CD4-positive, alpha-beta T cell (primary cell): ENCODE results near the gene RNF135. TPM values are rescaled to one million over a fixed set of nuclear protein-coding genes. Genes with fewer than 3 reads are reported as not detected.
"Not testable (repeated sequence)": the region's sequence is repeated elsewhere in the genome, so short reads cannot be mapped to it uniquely, and the experiment has no call there.

Experiments
- ATAC-seq: fragments of 200-7000 bp; cut with Tn5 transposase; one replicate; pipeline ENCODE4 v1.10.0; 2022; ENCODE audit warnings: mild to moderate bottlenecking; ENCODE audit not compliant: poor library complexity
- CTCF ChIA-PET: fragments of 350-600 bp; sonication (Branson Sonifier 250); formaldehyde crosslinking; loops from one replicate; lab custom pipeline; 2021; ENCODE audit warnings: antibody characterized with exemption, inconsistent platforms; lab: Charles Lee
- POLR2A ChIA-PET: fragments of 350-600 bp; sonication (Branson Sonifier 250); formaldehyde crosslinking; loops from one replicate; lab custom pipeline; 2021; ENCODE audit warnings: antibody characterized with exemption, inconsistent platforms; lab: Charles Lee
- DNase-seq, 14 experiments: peaks; one replicate each; pipeline ENCODE4 v3.0.0-alpha.2; 2013 to 2020; ENCODE audit warnings: mixed read lengths in 2 of 14
- H3K27ac ChIP-seq, 2 donors: one replicate each; pipeline versions ENCODE4 v1.5.1 to v1.7.0; 2013; ENCODE audit warnings: low read length in 2 of 2, low read depth in 1 of 2, mild to moderate bottlenecking in 1 of 2
- H3K27me3 ChIP-seq, 2 experiments: 1 replicate in 1 of 2; 2 replicates in 1 of 2; pipeline versions ENCODE4 v1.6.1 to v1.7.0; 2013; ENCODE audit warnings: low read length in 2 of 2, control low read depth in 1 of 2, mild to moderate bottlenecking in 1 of 2, moderate library complexity in 1 of 2; ENCODE audit not compliant: insufficient read depth in 2 of 2, control insufficient read depth in 1 of 2
- H3K36me3 ChIP-seq: one replicate; pipeline ENCODE4 v1.6.1; 2013; ENCODE audit warnings: low read length, control low read depth; ENCODE audit not compliant: insufficient read depth
- H3K4me1 ChIP-seq: one replicate; pipeline ENCODE4 v1.6.1; 2013; ENCODE audit warnings: low read length, control low read depth; ENCODE audit not compliant: insufficient read depth
- H3K4me3 ChIP-seq: one replicate; pipeline ENCODE4 v1.5.1; 2013; ENCODE audit warnings: mild to moderate bottlenecking, low read length, moderate library complexity
- H3K9me3 ChIP-seq, 2 experiments: 1 replicate in 1 of 2; 2 replicates in 1 of 2; pipeline versions ENCODE4 v1.6.1 to v1.7.0; 2013; ENCODE audit warnings: low read length in 2 of 2, mild to moderate bottlenecking in 2 of 2, control low read depth in 1 of 2, moderate library complexity in 1 of 2; ENCODE audit not compliant: control insufficient read depth in 1 of 2, insufficient read depth in 1 of 2
- H3K27ac Mint-ChIP-seq: one replicate; pipeline ENCODE4 v1.8.0; 2020; ENCODE audit warnings: mixed read lengths
- H3K27me3 Mint-ChIP-seq: one replicate; pipeline ENCODE4 v1.8.0; 2021; ENCODE audit warnings: mixed read lengths
- H3K36me3 Mint-ChIP-seq: one replicate; pipeline ENCODE4 v1.8.0; 2021; ENCODE audit warnings: low read depth, mixed read lengths
- H3K4me1 Mint-ChIP-seq: one replicate; pipeline ENCODE4 v1.8.0; 2021; ENCODE audit warnings: low read depth, mixed read lengths
- H3K4me3 Mint-ChIP-seq: one replicate; pipeline ENCODE4 v1.8.0; 2020; ENCODE audit warnings: mild to moderate bottlenecking, mixed read lengths
- H3K9me3 Mint-ChIP-seq: one replicate; pipeline ENCODE4 v1.8.0; 2020; ENCODE audit warnings: mixed read lengths
- intact Hi-C, 2 experiments: fragments of 100-400 bp; cut with DNase I in 1 of 2; cut with micrococcal nuclease in 1 of 2; formaldehyde crosslinking; loops; one replicate each; pipeline versions ENCODE4 v1.15.1 to v1.9.0; 2023 to 2025; cut with DNase I, micrococcal nuclease
- total RNA-seq, 174 experiments: library from RNA in 2 of 174; stranded (reverse) in 2 of 174; gene quantifications; one replicate each; pipeline ENCODE4 v1.2.3 and lab custom pipeline; 2021 to 2026
- TF ChIP-seq, protein P1 (sequence below): fragments of 200-600 bp; IDR thresholded peaks from one replicate; pipeline ENCODE4 v1.8.0; 2022; ENCODE audit warnings: antibody characterized with exemption, mild to moderate bottlenecking

RNF135 gene
- total RNA-seq, 2 experiments from 2014 or later = 1.5 to 1.8 TPM

DNA sequence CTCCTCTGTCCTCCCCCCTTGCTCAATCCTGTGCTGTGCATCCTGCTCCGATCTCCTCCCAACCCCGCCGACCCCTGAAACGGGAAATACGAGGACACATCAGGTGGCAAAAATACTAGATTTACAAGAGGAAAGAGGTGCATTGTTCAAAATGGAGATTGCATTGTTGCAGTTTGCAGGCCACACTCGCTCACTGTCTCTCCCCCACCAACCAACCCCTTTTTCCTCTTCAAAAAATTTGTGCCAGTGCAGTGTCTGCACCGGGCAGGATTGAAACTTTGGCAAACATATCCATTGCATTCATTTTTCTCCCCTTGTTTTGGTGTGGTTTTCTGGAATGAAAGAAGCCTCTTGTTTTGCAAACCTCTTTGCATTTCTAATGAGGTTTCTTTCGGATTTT lies 61.0 kb downstream of the RNF135 start:
- no peaks in the 10 kb centered on the region for H3K4me1 ChIP-seq
- no peaks in the 10 kb centered on the region for H3K27me3 ChIP-seq
- H3K27ac ChIP-seq = no peak overlapping the region
- DNase-seq = no peak
- no peak overlapping the region for H3K4me3 ChIP-seq
- no peak for ATAC-seq
- Mint-ChIP-seq H3K4me1 (no peaks in the 10 kb centered on the region), H3K9me3 (no peaks in the 10 kb centered on the region), H3K27ac (no peak overlapping the region), H3K4me3 (no peak overlapping the region), H3K36me3 (peaks cover 3% of the 10 kb centered on the region), H3K27me3 (no peaks in the 10 kb centered on the region)
- H3K9me3 ChIP-seq = no peaks in the 10 kb centered on the region
- intact Hi-C loops = no loop called here
- POLR2A ChIA-PET = no interaction called here
- CTCF ChIA-PET = no interaction called here
- TF ChIP-seq, protein P1, sequence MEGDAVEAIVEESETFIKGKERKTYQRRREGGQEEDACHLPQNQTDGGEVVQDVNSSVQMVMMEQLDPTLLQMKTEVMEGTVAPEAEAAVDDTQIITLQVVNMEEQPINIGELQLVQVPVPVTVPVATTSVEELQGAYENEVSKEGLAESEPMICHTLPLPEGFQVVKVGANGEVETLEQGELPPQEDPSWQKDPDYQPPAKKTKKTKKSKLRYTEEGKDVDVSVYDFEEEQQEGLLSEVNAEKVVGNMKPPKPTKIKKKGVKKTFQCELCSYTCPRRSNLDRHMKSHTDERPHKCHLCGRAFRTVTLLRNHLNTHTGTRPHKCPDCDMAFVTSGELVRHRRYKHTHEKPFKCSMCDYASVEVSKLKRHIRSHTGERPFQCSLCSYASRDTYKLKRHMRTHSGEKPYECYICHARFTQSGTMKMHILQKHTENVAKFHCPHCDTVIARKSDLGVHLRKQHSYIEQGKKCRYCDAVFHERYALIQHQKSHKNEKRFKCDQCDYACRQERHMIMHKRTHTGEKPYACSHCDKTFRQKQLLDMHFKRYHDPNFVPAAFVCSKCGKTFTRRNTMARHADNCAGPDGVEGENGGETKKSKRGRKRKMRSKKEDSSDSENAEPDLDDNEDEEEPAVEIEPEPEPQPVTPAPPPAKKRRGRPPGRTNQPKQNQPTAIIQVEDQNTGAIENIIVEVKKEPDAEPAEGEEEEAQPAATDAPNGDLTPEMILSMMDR = no peak
- no peaks in the 10 kb centered on the region for H3K36me3 ChIP-seq

DNA sequence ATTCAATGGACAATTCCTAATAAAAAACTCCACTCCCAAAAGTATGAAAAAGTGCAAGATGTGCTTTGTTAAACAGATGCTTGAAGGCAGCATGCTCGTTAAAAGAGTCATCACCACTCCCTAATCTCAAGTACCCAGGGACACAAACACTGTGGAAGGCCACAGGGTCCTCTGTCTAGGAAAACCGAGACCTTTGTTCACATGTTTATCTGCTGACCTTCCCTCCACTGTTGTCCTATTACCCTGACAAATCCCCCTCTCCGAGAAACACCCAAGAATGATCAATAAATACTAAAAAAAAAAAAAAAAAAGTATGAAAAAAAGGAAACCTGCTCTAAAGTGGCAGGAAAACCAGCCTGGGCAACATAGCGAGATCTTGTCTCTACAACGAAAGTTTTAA lies 64.8 kb downstream of the RNF135 start:
- H3K4me3 Mint-ChIP-seq, H3K4me3 ChIP-seq, H3K27ac ChIP-seq, CTCF ChIA-PET, DNase-seq, H3K27me3 Mint-ChIP-seq, ATAC-seq, H3K9me3 Mint-ChIP-seq, H3K27ac Mint-ChIP-seq, H3K4me1 ChIP-seq, intact Hi-C loops, H3K36me3 ChIP-seq, H3K4me1 Mint-ChIP-seq, H3K9me3 ChIP-seq, H3K36me3 Mint-ChIP-seq, H3K27me3 ChIP-seq, POLR2A ChIA-PET: not testable (repeated sequence)

DNA sequence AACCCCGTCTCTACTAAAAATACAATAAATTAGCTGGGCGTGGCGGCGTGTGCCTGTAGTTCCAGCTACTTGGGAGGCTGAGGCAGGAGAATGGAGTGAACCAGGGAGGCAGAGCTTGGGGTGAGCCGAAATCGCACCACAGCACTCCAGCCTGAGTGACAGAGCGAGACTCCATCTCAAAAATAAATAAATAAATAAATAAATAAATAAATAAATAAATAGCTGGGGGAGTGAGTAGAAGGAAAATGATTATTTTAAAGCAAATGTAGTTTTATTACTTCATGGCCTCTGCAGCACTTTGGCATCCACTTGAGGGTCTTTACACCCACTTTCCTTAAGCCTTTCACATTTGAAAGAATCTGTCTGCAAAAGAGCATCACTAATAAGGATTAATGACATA lies 70.0 kb downstream of the RNF135 start:
- H3K9me3 Mint-ChIP-seq, H3K4me1 ChIP-seq, H3K27me3 Mint-ChIP-seq, H3K36me3 ChIP-seq, H3K4me3 Mint-ChIP-seq, DNase-seq, POLR2A ChIA-PET, H3K4me1 Mint-ChIP-seq, H3K4me3 ChIP-seq, H3K27me3 ChIP-seq, H3K27ac Mint-ChIP-seq, CTCF ChIA-PET, H3K9me3 ChIP-seq, H3K27ac ChIP-seq, H3K36me3 Mint-ChIP-seq, intact Hi-C loops, ATAC-seq: not testable (repeated sequence)

DNA sequence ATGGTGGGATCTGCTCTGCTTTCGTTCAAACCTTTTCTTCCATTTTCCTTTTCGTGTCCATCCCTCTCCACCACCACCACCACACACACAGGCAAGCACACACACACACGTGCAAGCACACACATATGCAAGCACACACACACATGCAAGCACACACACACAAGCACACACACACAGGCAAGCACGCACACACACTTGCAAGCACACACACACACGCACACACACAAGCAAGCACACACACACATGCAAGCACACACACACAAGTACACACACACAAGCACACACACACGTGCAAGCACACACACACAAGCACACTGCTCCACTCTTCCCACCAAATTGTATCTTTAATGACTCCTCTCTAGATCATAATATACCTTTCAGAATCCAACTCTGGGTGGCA lies 71.5 kb downstream of the RNF135 start:
- H3K9me3 ChIP-seq, H3K36me3 Mint-ChIP-seq, CTCF ChIA-PET, H3K27me3 Mint-ChIP-seq, ATAC-seq, H3K4me1 ChIP-seq, H3K4me3 Mint-ChIP-seq, DNase-seq, H3K9me3 Mint-ChIP-seq, H3K4me1 Mint-ChIP-seq, H3K36me3 ChIP-seq, H3K4me3 ChIP-seq, H3K27ac ChIP-seq, H3K27me3 ChIP-seq, H3K27ac Mint-ChIP-seq, intact Hi-C loops, POLR2A ChIA-PET: not testable (repeated sequence)

DNA sequence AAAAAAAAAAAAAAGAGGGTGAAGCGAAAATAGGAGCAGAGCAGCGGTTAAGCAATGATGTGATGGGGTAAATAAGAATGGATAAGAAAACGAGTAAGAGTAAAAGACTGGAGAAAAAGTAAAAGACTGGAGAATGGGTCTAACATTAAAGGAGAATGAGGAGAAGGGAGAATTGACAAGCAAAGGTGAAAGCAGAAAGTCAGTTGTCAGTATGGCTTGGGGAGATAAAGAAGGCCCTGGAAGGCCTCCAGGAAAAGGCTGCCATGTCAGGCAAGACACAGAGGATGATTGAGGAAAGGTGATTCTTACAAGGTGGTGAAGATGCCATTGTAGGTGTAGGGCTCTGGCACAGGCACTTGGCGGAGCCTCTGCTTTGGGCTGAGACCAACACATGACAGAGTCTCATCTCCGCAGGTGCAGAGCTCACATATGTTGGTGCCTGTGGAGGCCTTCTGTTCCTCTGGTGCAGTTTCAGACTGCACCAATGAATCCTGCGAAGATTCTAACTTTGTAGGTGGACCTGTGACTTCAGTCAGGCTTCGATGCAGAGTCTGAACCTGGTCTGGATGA lies 76.1 kb downstream of the RNF135 start:
- H3K27me3 Mint-ChIP-seq, H3K4me3 ChIP-seq, CTCF ChIA-PET, H3K36me3 Mint-ChIP-seq, H3K27me3 ChIP-seq, intact Hi-C loops, ATAC-seq, H3K27ac Mint-ChIP-seq, POLR2A ChIA-PET, H3K4me1 ChIP-seq, DNase-seq, H3K4me3 Mint-ChIP-seq, H3K4me1 Mint-ChIP-seq, H3K9me3 Mint-ChIP-seq, H3K36me3 ChIP-seq, H3K9me3 ChIP-seq, H3K27ac ChIP-seq: not testable (repeated sequence)
